Jurkat, Clone E6-1 (cell line): Measurements from ENCODE around the gene ZDHHC18.
"Not testable (repeated sequence)": the region's sequence is repeated elsewhere in the genome, so short reads cannot be mapped to it uniquely, and the experiment has no call there.

ENCODE experiments used
- DNase-seq: peaks from one replicate; pipeline ENCODE4 v3.0.0-alpha.2; 2011; ENCODE audit warnings: low read depth, low spot score
- H3K4me3 ChIP-seq: 2 replicates; pipeline ENCODE4 v1.5.1; 2011; ENCODE audit warnings: mild to moderate bottlenecking, low read length, control low read depth, moderate library complexity

ZDHHC18 gene

DNA sequence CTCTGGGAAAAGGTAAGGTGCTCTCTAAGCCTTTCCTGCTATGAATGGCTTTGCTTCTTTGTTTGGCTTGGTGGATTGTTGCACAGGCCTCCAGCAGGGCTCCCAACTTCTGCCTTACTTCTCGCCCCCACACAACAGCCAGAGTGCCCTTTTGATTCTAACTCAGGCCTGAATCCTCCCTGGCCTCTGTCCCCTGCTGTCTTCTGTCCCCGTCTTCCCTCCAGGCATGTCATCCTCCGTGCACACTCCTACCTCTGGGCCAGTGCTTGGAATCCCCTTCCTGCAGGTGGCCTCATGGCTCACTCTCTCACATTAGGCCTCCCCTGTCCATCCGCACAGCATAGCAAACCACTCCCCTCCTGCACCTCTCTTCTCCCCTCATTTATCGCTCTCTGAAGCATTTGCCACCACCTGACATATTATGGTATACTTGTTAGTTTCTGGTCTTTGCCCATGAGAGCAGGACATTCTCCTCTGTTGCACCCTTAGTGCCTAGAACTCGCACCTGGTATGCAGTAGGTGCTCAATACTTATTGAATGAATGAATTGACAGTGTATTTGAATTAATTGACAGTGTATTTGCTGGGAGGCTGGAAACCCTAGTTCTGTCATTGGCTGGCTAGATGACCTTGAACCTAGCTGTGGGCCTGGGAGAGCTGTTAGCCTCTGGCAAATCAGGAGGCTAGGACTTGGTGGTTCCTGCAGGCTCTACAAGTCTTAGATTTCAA lies 2.9 kb downstream of the ZDHHC18 start:
- no peak for DNase-seq
- no peak overlapping the region for H3K4me3 ChIP-seq

DNA sequence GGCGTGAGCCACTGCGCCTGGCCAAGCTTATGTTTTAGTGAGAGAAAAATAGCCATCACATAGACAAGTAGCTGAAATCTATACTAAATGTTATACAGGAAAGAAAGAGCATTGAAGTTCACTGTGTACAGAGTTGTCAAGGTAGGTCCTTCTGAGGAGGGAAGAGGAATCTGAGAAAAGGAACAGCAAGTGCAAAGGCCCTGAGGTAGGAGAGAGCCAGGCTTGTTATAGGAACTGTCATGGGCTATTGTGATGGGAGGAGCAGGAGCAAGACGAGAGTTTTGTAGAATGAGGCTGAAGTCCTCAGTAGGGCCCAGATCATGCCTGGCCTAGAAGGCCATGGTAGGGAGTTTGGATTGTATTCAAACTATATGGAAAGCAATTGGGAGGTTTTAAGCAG lies 4.6 kb downstream of the ZDHHC18 start:
- DNase-seq: no peak
- no peak overlapping the region for H3K4me3 ChIP-seq

DNA sequence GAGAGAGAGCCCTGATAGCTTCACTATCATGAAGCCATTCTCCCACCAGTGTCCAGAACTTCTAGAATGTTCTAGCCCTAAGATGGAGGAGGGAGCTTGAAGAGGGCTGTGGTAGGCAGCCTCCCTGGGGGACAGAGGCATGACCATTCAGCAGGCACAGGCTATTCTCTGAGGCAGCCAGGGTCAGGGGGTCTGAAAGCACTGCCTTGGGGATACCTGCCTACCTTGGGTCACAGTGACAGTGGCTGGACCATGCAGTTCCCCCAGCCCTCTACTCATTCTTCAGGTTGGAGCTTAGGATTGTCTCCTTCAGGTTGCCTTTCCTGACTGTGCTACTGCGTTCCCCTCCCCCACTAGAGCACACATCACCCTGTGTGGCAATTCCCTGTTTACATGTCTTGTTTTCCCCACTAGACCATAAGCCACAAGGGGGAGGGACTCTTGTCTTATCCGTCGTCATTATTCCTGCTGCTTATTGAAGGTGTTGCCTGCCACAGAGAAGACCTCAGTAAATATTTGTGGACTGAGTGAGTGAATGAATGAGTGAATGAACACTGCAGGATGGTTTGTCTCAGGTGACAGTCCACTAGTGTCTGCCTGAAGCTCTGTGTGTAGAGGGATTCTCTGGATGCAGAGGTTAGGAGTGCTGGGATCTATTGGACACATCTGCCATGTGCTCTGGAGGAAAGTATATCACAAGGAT lies 5.2 kb downstream of the ZDHHC18 start:
- no peak overlapping the region for H3K4me3 ChIP-seq
- no peak for DNase-seq

DNA sequence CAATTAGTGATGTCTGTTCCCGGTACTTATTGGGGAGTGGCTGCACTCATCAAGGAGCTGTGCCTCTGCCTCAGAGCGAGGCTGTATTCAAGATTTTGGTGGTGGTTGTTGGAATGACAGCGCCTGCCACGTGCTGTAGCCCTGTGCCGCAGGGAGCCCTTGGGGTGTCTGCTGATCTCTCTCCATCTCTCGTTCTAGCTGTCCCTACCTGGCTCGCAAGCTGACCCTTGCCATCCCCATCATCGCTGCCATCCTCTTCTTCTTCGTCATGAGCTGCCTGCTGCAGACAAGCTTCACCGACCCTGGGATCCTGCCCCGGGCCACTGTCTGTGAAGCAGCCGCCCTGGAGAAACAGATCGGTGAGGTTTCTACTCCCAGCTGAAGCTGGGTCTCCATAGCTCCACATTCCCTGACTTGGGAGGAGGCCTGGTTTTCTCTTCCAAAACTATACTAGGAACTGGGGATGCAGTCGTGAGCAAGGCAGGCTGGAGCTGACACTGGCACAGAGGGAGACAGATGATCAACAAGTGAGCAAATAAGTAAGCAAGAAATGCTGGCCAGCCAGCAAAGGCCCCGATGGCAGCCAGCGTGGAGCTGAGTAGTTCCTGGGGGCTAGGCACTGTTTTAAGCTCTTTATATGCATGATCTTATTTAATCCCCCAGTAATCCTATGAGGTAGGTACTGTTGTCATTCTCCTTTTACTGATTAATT lies 5.9 kb downstream of the ZDHHC18 start:
- H3K4me3 ChIP-seq: no peak overlapping the region
- no peak for DNase-seq

DNA sequence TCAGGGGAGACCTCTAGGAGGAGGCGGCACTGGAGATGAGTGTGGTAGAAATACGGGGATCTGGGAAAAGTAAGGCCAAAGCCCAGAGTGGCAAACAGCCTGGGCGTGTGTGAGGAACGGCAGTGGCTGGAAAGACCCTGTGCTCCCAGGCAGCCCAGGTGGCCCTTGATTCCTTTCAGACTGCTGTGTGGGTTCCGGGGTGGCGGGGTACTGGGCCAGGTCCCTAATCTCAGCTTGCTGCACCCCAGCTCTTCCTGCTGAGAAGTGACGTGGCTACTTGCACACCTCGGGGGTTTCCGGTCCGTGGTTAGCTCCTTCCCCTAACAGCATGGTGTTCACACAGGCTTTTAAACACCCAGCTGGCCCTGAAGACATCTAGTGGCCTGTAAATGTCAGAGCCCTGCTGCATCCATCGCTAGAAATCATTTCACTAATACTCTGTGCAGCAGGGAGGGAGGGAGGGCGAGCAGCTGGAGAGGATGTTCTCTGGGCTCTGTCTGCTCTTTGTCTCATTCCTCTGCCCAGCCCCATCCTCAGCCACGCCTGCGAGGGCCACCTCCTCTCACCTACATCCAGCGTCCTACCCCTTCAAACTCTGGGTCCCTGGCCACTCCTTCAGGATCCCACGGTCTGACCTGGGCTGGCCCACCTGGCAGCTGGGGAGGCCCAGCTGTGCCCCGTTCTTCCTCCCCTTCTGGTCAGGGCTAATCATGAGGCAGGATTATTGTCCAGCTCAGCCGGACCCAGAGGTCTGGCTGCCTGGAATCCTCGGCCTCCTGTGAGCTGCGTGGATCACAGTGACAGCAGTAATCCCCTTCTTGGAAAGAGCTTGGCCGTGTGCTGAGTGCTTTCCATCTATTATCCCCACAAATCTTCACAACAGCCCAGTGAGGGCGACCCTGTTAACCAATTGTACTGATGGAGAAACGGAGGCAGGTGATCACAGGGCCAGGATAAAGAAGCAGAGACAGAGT lies 7.2 kb downstream of the ZDHHC18 start:
- DNase-seq: peak; percentile 94

DNA sequence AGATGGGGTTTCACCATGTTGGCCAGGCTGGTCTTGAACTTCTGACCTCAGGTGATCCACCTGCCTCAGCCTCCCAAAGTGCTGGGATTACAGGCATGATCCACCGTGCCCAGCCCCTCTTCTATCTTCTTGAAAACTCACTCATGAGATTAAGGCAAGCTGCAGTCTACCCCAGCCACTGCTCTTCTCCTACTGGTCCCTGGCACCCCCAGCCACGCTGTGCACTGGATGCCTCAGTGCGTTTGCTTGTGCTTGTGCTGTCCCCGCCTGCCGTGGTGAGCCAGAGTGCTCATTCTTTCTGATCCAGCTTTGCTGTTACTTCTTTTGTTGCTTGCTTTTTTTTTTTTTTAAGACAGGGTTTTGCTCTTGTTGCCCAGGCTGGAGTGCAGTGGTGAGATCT lies 11.2 kb downstream of the ZDHHC18 start:
- DNase-seq, H3K4me3 ChIP-seq: not testable (repeated sequence)

More for the DNA sequence above, 7.2 kb downstream of the ZDHHC18 start:
- peak overlapping the region; percentile 13; the same call in 1 of the 2 replicates for H3K4me3 ChIP-seq

DNA sequence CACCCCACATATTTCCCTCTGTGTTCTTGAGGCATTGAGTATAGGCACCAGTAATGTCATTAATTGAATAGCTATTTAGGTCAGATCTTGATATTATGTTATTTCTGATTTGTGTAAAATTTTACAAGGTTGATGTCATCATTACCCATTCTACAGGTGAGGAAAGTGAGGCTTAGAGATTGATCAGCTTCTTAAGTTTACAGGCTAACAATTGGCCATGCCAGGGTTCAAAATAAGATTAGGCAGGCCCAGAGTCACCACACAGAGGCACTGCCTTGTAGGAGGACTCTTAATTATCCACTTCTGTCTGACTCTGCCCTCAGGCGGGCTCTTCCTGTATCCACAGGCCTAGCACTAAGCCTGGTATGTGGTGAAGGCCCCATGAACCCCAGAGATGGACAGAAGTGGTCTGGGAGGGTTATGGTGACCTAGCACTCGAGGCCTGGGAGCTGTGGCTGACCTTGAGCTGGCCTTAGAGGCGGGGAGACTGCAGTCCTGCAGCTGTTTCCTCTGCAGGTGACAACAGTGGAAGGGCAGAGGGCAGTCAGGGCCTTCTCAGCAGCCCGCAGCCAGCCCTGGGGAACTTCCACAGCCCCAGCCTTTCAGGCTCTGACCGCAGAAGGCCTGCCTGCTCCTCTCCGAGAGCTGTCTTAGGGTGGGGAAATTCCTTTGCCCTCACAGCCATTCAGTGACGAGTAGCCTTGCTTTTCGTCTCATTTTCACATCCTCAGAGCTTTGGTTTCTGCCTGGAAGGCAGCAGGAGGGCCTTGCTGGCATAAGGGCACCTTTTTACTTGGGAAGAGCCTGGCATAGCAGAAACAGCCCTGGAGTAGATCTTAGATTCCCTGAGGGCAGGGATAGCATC lies 12.2 kb downstream of the ZDHHC18 start:
- no peak for DNase-seq
- no peak overlapping the region for H3K4me3 ChIP-seq

DNA sequence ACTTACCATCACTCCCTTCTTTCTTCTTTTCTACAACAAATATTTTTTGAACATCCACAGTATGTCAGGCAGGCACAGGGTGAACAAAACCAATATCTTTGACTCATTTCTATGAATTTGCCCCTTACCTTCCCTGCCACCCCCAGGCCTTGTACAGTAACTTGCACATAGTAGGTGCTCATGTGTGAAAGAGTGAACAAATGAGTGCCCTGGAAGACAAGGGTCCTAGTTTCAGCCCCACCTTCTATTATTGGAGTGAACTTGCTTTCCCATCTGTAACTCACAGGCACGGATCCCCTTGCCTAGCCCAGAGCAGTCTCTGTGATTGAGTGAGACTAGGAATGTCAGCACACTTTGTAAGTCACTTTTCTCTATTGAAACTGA lies 12.8 kb downstream of the ZDHHC18 start:
- no peak overlapping the region for H3K4me3 ChIP-seq
- DNase-seq: no peak

DNA sequence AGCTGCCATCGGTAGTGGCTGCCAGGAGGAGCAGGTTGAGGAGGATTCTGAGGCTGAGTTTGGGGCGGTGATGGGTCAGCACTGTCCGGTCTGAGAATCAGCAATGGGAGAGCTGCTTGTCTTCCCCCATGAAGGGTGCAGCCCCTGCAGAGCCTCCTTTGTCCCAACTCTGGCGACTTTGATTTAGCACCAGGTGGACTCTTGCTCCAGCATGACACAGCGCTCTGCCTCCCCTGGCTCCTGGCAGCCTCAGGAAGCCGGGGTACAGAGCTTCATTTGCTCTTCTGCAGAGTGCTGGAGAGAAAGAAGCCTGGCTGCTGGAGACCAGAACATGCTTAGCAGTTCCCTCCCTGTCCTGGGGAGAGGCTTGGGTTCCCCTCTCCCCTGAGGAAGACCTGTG lies 13.3 kb downstream of the ZDHHC18 start:
- no peak overlapping the region for H3K4me3 ChIP-seq
- DNase-seq: no peak

DNA sequence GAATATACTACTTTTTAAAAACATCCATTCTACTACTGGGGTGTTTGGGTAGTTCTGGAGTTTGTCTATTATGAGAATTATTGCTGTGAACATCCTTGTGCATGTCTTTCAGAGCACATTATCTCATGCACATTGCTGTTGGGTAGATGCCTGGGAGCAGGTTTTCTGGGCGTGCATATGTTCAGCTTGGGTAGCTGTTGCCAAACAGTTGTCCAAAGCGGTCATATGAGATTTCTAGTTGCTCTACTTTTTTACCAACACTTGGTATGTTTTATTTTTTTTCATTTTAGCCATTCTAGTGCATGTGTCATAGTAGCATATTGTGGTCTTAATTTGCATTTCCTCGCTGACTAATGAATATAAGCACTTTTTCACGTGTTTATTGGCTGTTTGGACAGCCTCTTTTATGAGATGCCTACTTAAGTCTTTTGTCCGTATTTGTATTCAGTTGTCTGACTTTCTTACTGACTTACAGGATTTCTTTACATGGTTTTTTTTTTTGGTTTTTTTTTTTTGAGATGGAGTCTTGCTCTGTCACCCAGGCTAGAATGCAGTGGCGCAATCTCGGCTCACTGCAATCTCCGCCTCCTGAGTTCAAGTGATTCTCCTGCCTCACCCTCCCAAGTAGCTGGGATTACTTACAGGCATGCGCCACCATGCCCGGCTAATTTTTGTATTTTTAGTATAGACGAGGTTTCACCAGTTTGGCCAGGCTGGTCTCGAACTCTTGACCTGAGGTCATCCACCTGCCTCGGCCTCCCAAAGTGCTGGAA lies 18.1 kb downstream of the ZDHHC18 start:
- no peak overlapping the region for H3K4me3 ChIP-seq
- DNase-seq: no peak

DNA sequence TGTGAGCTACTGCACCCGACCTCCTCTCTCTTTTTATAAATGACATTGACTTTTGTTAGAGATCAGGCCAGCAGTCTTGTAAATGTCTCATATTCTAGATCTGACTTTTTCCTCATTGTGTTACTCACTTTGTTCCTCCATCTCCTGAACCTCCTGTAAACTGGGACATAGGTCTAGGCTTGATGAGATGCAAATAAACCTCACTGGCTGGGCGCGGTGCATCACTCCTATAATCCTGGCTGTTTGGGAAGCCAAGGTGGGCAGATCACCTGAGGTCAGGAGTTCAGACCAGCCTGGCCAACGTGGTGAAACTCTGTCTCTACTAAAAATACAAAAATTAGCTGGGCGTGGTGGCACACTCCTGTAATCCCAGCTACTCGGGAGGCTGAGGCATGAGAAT lies 21.3 kb downstream of the ZDHHC18 start:
- not testable (repeated sequence) for H3K4me3 ChIP-seq, DNase-seq

DNA sequence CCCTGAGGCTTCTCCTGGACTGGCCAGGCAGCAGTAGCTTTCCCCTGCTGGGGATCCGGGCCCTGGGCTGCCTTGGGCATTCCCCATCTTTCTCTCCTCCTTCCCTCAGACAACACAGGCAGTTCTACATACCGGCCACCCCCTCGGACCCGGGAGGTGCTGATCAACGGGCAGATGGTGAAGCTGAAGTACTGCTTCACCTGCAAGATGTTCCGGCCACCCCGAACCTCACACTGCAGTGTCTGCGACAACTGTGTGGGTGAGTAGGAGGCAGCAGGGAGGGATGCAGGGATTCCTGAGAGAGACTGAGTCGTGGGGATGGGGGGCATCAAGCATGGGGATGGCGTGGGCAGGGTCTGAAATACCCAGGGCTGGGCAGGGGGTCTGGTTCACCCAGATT lies 22.0 kb downstream of the ZDHHC18 start:
- H3K4me3 ChIP-seq: no peak overlapping the region
- DNase-seq: no peak

DNA sequence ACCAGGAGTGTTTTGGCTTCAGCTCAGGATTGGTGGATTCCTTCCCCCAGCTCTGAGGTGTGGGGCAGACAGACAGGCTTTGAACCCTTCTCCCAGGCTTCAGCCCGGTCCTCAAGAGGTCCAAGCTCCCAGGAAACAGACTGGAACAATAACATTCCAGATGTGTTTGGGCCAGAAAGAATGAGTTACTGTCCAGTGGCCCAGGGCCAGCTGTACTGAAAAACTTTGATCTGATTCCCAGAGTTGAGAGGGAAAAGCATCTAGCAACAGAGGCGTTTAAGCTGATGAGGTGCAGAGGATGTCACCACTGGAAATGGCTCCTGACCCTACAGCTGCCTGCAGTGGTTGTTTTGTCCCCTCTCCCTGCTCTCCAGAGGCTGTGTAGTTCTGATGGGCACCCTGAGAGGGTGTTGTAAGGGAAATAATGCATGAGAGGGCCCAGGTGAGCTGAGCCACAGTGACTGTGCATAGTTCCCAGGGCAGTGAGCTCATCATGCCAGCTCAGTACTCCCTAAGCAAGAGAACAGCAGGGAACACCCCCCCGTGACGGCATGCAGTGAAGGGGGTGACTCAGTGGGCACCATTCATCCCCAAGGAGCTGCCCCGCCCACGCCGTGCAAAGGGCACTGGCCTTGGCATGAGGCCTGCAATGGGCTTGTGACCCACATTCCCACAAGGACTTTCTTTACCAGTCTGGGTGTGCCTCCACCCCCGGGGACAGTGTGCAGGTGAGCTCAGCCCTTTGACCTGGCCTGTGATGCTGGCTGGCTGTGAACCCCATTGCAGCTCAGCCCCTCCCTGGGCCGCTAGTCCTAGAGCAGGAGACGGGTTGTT lies 22.7 kb downstream of the ZDHHC18 start:
- no peak for DNase-seq
- no peak overlapping the region for H3K4me3 ChIP-seq

DNA sequence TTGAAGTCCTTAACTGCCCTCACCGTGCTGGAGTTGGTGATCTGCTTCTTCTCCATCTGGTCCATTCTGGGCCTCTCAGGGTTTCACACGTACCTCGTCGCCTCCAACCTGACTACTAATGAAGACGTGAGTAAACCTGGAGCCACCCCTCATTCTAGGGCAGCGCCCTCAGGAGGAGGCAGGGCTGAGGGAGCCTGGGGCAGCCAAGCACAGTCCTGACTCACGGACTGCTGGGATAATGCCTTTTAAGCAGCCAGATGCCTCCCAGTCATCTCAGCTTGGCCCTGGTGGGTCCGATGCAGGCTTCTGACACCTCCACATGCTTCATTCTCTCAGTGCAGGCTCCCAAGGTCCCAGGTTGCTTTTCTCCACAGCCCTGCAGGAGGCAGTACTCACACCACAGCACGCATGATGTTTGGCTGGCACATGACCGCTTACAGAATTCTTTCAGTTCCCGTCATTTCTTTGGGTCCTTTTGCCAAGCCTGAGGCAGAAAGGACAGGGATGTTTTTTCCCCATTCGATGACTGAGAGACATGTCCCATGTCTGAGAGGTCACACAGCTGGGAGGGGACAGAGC lies 24.7 kb downstream of the ZDHHC18 start:
- H3K4me3 ChIP-seq: no peak overlapping the region
- DNase-seq: no peak

DNA sequence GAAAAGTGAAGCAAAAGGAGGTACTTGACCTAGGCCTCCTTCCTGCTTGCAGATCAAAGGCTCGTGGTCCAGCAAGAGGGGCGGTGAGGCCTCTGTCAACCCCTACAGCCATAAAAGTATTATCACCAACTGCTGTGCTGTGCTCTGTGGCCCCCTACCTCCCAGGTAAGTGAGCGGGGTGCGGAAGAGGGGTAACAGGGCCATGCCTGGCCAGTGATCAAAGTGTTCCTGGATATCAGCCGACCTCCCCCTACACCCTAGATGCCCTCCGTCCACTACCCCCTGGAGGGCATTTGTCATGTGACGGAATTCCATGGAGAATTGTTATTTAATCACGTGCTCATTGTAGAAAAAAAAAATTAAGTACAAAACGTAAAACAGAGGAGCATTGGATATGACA lies 26.2 kb downstream of the ZDHHC18 start:
- no peak for DNase-seq
- no peak overlapping the region for H3K4me3 ChIP-seq

DNA sequence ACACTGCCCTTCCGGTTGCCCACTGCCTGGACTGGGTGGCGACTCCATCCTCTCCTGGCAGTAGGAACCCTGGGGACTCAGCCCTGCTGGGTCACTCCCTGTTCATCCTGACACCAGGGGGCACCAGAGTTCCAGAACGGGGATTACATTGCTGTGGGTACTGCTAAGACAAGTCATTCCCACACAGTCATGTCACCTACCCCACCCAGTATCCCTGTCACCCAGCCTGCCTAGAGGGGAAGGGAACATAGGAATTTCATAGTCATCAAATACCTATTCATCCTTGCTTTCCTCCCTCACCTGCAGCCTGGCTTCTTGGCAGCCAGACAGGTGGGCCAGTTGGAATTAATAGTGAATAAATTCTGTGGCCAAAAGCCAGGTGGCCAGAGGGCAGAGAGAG lies 26.7 kb downstream of the ZDHHC18 start:
- no peak overlapping the region for H3K4me3 ChIP-seq
- peak; percentile 46 for DNase-seq
